SK-N-MC (cell line): ENCODE measurements around the gene CHMP4A.

Experiments used
- EZH2 ChIP-seq: fragments of 200-600 bp; sonication (generic); IDR thresholded peaks from one replicate; pipeline ENCODE4 v1.6.1; 2017; ENCODE audit warnings: antibody characterized with exemption
- FOXP2 ChIP-seq: optimal IDR thresholded peaks from 2 replicates; pipeline ENCODE3; 2011; ENCODE audit warnings: mild to moderate bottlenecking, moderate library complexity; ENCODE audit not compliant: insufficient read depth; ENCODE audit errors: extremely low read length, control extremely low read depth
- POLR2AphosphoS5 ChIP-seq: IDR thresholded peaks from 2 replicates; pipeline ENCODE4 v1.6.1; 2012; ENCODE audit warnings: mild to moderate bottlenecking, low read depth, low read length, borderline replicate concordance

DNA sequence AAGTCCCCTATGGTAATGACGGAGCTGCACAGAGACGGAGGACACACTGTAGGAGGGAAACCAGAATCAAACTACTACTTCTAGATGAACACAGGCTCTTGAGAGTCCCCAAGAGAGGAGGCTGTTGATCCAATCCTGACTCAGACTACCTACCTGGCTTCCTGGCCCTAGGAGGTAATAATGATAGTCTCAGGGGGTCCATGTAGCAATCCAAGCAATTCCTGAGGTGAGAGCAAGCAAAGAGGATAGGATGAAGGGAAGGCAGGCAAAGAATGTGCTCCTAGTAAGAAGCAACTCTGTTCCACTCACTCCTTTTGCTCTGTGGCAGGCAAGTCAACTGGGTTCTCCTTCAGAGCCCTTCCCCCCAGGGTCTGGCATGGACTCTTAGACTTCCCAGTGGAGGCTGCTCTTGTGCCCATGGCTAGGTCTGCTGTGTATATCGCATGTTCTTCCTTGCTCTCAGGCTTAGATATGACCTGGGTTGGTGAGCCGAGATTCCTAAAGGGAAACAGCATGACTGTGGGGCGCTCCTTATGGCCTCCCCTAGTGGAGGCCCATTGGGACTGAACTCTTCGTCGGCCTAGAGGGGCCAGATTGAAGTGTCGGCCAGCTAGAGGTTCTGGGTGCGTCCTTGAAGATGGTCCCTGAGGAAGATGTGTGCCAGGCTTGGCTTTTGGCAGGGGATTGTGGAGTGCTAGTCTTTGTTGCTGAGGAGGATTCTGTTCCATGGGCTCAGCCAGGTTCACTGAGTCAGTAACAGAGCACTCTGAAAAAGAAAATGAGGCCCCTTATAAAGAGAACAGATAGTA, 27.0 kb upstream of the CHMP4A start:
- TF ChIP-seq POLR2AphosphoS5 = no peak
- TF ChIP-seq EZH2 = no peak
- no peak for TF ChIP-seq FOXP2
